ENCODE measurements around the gene CFAP251.

GRCh38 chr12:121872546-121873215, 45.7 kb upstream of the CFAP251 start:
- TF ChIP-seq, protein P1, sequence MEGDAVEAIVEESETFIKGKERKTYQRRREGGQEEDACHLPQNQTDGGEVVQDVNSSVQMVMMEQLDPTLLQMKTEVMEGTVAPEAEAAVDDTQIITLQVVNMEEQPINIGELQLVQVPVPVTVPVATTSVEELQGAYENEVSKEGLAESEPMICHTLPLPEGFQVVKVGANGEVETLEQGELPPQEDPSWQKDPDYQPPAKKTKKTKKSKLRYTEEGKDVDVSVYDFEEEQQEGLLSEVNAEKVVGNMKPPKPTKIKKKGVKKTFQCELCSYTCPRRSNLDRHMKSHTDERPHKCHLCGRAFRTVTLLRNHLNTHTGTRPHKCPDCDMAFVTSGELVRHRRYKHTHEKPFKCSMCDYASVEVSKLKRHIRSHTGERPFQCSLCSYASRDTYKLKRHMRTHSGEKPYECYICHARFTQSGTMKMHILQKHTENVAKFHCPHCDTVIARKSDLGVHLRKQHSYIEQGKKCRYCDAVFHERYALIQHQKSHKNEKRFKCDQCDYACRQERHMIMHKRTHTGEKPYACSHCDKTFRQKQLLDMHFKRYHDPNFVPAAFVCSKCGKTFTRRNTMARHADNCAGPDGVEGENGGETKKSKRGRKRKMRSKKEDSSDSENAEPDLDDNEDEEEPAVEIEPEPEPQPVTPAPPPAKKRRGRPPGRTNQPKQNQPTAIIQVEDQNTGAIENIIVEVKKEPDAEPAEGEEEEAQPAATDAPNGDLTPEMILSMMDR (IDR thresholded peaks at IDR 0.05) = no peak
- TF ChIP-seq POLR2A (IDR thresholded peaks at IDR 0.05) = no peak

All from suprapubic skin (tissue), 3 donors.